Liver (tissue), 9 donors: ENCODE data around the gene GTF3C6. TPM values are rescaled to one million over a fixed set of nuclear protein-coding genes. Genes with fewer than 3 reads are reported as not detected.

Experiments
- DNase-seq: peaks from one replicate; pipeline ENCODE4 v3.0.0-alpha.2; 2017; ENCODE audit warnings: low spot score
- H3K27ac ChIP-seq, 2 donors: one replicate each; pipeline ENCODE4 v1.7.0; 2013; ENCODE audit warnings: inconsistent platforms in 2 of 2, low read length in 2 of 2, control low read depth in 1 of 2, low read depth in 1 of 2, mild to moderate bottlenecking in 1 of 2
- H3K27me3 ChIP-seq, 4 donors: one replicate each; pipeline versions ENCODE4 v1.6.1 to v1.7.0; 2013; ENCODE audit warnings: low read length in 3 of 4, inconsistent platforms in 1 of 4, mild to moderate bottlenecking in 1 of 4, moderate library complexity in 1 of 4; ENCODE audit not compliant: control insufficient read depth in 4 of 4, insufficient read depth in 4 of 4
- H3K36me3 ChIP-seq, 4 donors: one replicate each; pipeline versions ENCODE4 v1.6.1 to v1.7.0; 2013; ENCODE audit warnings: low read length in 3 of 4, mild to moderate bottlenecking in 3 of 4, low read depth in 1 of 4, moderate library complexity in 1 of 4; ENCODE audit not compliant: control insufficient read depth in 4 of 4, insufficient read depth in 3 of 4
- H3K4me1 ChIP-seq, 4 donors: one replicate each; pipeline versions ENCODE4 v1.6.1 to v1.7.0; 2013; ENCODE audit warnings: low read length in 3 of 4, mild to moderate bottlenecking in 3 of 4, moderate library complexity in 1 of 4; ENCODE audit not compliant: control insufficient read depth in 4 of 4, insufficient read depth in 4 of 4
- H3K4me3 ChIP-seq, 3 donors: one replicate each; pipeline versions ENCODE4 v1.6.1 to v1.7.0; 2013; ENCODE audit warnings: low read length in 3 of 3, control low read depth in 1 of 3, low read depth in 1 of 3, mild to moderate bottlenecking in 1 of 3
- H3K9ac ChIP-seq, 2 donors: one replicate each; pipeline ENCODE4 v1.7.0; 2013; ENCODE audit warnings: low read length in 2 of 2, mild to moderate bottlenecking in 2 of 2, moderate library complexity in 2 of 2, control low read depth in 1 of 2, low read depth in 1 of 2
- H3K9me3 ChIP-seq, 4 donors: one replicate each; pipeline versions ENCODE4 v1.6.1 to v1.7.0; 2013; ENCODE audit warnings: low read length in 3 of 4; ENCODE audit not compliant: control insufficient read depth in 4 of 4
- ATF3 ChIP-seq: IDR thresholded peaks from 2 replicates; pipeline ENCODE4 v1.6.1; 2016; ENCODE audit warnings: antibody characterized with exemption
- CTCF ChIP-seq: fragments of 150-350 bp; IDR thresholded peaks from 2 replicates; pipeline ENCODE4 v1.5.1; 2017; ENCODE audit warnings: improper control_type of control experiment, low read depth, low read length; ENCODE audit not compliant: missing input control
- EGR1 ChIP-seq, 2 donors: IDR thresholded peaks; 2 replicates each; pipeline ENCODE4 v1.6.1; 2016 to 2018; ENCODE audit warnings: antibody characterized with exemption in 2 of 2, low read depth in 2 of 2
- FOXA1 ChIP-seq: IDR thresholded peaks from 2 replicates; pipeline ENCODE4 v1.6.1; 2016; ENCODE audit warnings: antibody characterized with exemption
- FOXA2 ChIP-seq: IDR thresholded peaks from 2 replicates; pipeline ENCODE4 v1.6.1; 2016; ENCODE audit warnings: antibody characterized with exemption
- GABPA ChIP-seq, 2 donors: IDR thresholded peaks in 1 of 2; conservative IDR thresholded peaks in 1 of 2; 2 replicates each; pipeline ENCODE4 v1.6.1; 2016; ENCODE audit warnings: antibody characterized with exemption in 2 of 2, mild to moderate bottlenecking in 1 of 2, moderate library complexity in 1 of 2
- HNF4A ChIP-seq, 2 donors: conservative IDR thresholded peaks; 2 replicates each; pipeline ENCODE4 v1.6.1; 2016; ENCODE audit warnings: antibody characterized with exemption in 2 of 2, mild to moderate bottlenecking in 2 of 2
- HNF4G ChIP-seq: IDR thresholded peaks from 2 replicates; pipeline ENCODE4 v1.6.1; 2016; ENCODE audit warnings: antibody characterized with exemption
- JUND ChIP-seq, 2 donors: IDR thresholded peaks; 2 replicates each; pipeline ENCODE4 v1.6.1; 2016; ENCODE audit warnings: antibody characterized with exemption in 2 of 2
- NR2F2 ChIP-seq: IDR thresholded peaks from 2 replicates; pipeline ENCODE4 v1.6.1; 2016; ENCODE audit warnings: antibody characterized with exemption
- RAD21 ChIP-seq, 2 donors: IDR thresholded peaks; 2 replicates each; pipeline ENCODE4 v1.6.1; 2016; ENCODE audit warnings: antibody characterized with exemption in 2 of 2, mild to moderate bottlenecking in 2 of 2
- RXRA ChIP-seq, 2 donors: IDR thresholded peaks; 2 replicates each; pipeline ENCODE4 v1.6.1; 2017 to 2018; ENCODE audit warnings: antibody characterized with exemption in 2 of 2, mild to moderate bottlenecking in 1 of 2
- SP1 ChIP-seq: IDR thresholded peaks from 2 replicates; pipeline ENCODE4 v1.6.1; 2018; ENCODE audit warnings: antibody characterized with exemption, mild to moderate bottlenecking
- YY1 ChIP-seq: IDR thresholded peaks from 2 replicates; pipeline ENCODE4 v1.6.1; 2016; ENCODE audit warnings: antibody characterized with exemption, mild to moderate bottlenecking
- WGBS: extraction: QIAGEN DNeasy Blood & Tissue Kit; methylation state at CpG from one replicate; pipeline ENCODE4 v1.1.7; 2013; 5-methylcytosine and 5-hydroxymethylcytosine counted together
- polyA plus RNA-seq, 2 donors: library from polyadenylated mRNA; stranded (reverse) in 1 of 2; unstranded in 1 of 2; fragments of 200-250 nt in 1 of 2; fragments of >200 nt in 1 of 2; fragmentation: Nextera tagmentation in 1 of 2; extraction: Ambion mirVana in 1 of 2; gene quantifications; one replicate each; pipeline versions ENCODE4 v1.2.1 to v1.2.3, GENCODE V29; 2013 to 2015
- total RNA-seq, 2 donors: library from RNA; depleted of rRNA; stranded (reverse); fragments of >200 nt; gene quantifications; one replicate each; pipeline ENCODE4 v1.2.3, GENCODE V29; 2014
- TF ChIP-seq, protein P1 (sequence below): IDR thresholded peaks from 2 replicates; pipeline ENCODE4 v1.6.1; 2016; ENCODE audit warnings: antibody characterized with exemption
- donor health status: healthy.
- donor health status: healthy.
- donor health status: healthy.
- donor health status: healthy.
- donor health status: healthy.

The GTF3C6 gene
- total and polyA plus RNA-seq, 4 donors: 16.3 to 53.3 (median 22.2) TPM

DNA sequence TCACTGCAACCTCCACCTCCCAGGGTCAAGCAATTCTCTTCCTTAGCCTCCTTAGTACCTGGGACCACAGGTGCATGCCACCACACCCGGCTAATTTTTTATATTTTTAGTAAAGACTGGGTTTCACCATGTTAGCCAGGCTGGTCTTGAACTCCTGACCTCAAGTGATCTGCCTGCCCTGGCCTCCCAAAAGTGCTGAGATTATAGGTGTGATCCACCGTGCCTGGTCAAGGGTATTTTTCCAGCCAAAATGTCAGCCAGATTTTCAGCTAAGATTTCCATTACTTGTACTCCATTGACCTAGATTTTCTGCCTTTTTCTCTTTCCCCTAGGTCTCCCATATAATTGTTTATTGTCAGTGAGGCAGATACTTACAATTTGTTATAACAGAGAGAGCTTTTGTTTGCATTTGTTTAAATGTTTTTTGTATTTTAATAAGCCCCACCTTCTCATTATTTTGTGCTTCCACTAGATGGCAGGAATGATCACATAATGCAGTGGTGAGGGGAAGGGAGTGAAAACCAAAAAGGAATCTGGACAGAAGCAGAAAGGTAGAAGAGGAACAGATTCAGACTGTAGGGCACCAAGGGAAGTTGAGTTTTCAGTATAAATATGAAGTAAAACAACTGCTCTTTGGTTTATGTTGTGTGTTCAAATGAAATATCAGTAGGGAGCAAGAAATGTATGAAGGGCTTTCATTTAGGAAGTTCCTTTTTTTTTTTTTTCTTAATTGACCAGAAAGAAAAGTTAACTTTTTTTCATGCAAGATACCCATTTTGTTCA, 53.0 kb downstream of the GTF3C6 start:
- TF ChIP-seq ATF3: no peak
- TF ChIP-seq CTCF: peak; percentile 61
- peak; percentile 95 to 97 for TF ChIP-seq RAD21 (IDR thresholded peaks at IDR 0.05)
- Histone ChIP-seq H3K9me3 (no peaks in the 10 kb centered on the region), H3K36me3 (peaks cover 7 to 21% (median 11%) of the 10 kb centered on the region in 4 donors), H3K4me1 (peaks cover 4 to 34% (median 32%) of the 10 kb centered on the region in 4 donors), H3K9ac (no peak overlapping the region), H3K4me3 (no peak overlapping the region), H3K27me3 (no peaks in the 10 kb centered on the region), H3K27ac (no peak overlapping the region)
- 55% methylated on average over 2 of the region's 2 CpGs for WGBS
- no peak for DNase-seq

GRCh38 chr6:111012143-111012452, 53.6 kb downstream of the GTF3C6 start:
- H3K27ac ChIP-seq: no peak overlapping the region
- H3K27me3 ChIP-seq: no peaks in the 10 kb centered on the region
- TF ChIP-seq RXRA (IDR thresholded peaks at IDR 0.05): no peak
- TF ChIP-seq JUND (IDR thresholded peaks at IDR 0.05): no peak
- no peak for TF ChIP-seq EGR1 (IDR thresholded peaks at IDR 0.05; ENCODE audit: low read depth in 2 of 2)
- no peak for TF ChIP-seq HNF4A (conservative IDR thresholded peaks at IDR 0.05)
- no peak for TF ChIP-seq CTCF
- TF ChIP-seq GABPA (IDR thresholded peaks at IDR 0.05 in 1 of 2, conservative IDR thresholded peaks at IDR 0.05 in 1 of 2): no peak
- no peak for TF ChIP-seq FOXA1
- TF ChIP-seq, protein P1, sequence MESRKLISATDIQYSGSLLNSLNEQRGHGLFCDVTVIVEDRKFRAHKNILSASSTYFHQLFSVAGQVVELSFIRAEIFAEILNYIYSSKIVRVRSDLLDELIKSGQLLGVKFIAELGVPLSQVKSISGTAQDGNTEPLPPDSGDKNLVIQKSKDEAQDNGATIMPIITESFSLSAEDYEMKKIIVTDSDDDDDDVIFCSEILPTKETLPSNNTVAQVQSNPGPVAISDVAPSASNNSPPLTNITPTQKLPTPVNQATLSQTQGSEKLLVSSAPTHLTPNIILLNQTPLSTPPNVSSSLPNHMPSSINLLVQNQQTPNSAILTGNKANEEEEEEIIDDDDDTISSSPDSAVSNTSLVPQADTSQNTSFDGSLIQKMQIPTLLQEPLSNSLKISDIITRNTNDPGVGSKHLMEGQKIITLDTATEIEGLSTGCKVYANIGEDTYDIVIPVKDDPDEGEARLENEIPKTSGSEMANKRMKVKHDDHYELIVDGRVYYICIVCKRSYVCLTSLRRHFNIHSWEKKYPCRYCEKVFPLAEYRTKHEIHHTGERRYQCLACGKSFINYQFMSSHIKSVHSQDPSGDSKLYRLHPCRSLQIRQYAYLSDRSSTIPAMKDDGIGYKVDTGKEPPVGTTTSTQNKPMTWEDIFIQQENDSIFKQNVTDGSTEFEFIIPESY: no peak
- no peak for TF ChIP-seq HNF4G
- TF ChIP-seq RAD21 (IDR thresholded peaks at IDR 0.05): no peak
- no peak for TF ChIP-seq NR2F2
- no peak for TF ChIP-seq YY1
- no peak for TF ChIP-seq FOXA2
- no peak for TF ChIP-seq SP1
- DNase-seq: no peak
- peaks cover 4 to 34% (median 32%) of the 10 kb centered on the region in 4 donors for H3K4me1 ChIP-seq
- WGBS: 88% methylated on average over 2 of the region's 2 CpGs
- no peak overlapping the region for H3K9ac ChIP-seq
- no peak overlapping the region for H3K4me3 ChIP-seq
- H3K36me3 ChIP-seq: peaks cover 5 to 21% (median 10%) of the 10 kb centered on the region in 4 donors
- H3K9me3 ChIP-seq: no peaks in the 10 kb centered on the region
